Activated CD4-positive, alpha-beta T cell treated with anti-CD3 and anti-CD28 coated beads, Interleukin-2, amount 10 ng/mL, durations not matched to agents 24 days and 14 days (primary cell): ENCODE data around the gene TOMM22. TPM values are rescaled to one million over a fixed set of nuclear protein-coding genes. Genes with fewer than 3 reads are reported as not detected.

Source experiments
- DNase-seq: peaks from one replicate; pipeline ENCODE4 v3.0.0; 2022
- H3K27ac Mint-ChIP-seq: one replicate; pipeline ENCODE4 v1.8.0; 2022; ENCODE audit warnings: mild to moderate bottlenecking, mixed read lengths
- H3K27me3 Mint-ChIP-seq: one replicate; pipeline ENCODE4 v1.8.0; 2022; ENCODE audit warnings: mixed read lengths
- H3K36me3 Mint-ChIP-seq: one replicate; pipeline ENCODE4 v1.8.0; 2022; ENCODE audit warnings: low read depth, mild to moderate bottlenecking, mixed read lengths
- H3K4me1 Mint-ChIP-seq: one replicate; pipeline ENCODE4 v1.8.0; 2021; ENCODE audit warnings: mixed read lengths
- H3K4me3 Mint-ChIP-seq: one replicate; pipeline ENCODE4 v1.8.0; 2022; ENCODE audit warnings: mild to moderate bottlenecking, moderate library complexity, mixed read lengths
- H3K9me3 Mint-ChIP-seq: one replicate; pipeline ENCODE4 v1.8.0; 2021; ENCODE audit warnings: mixed read lengths
- intact Hi-C: fragments of 100-400 bp; cut with micrococcal nuclease; formaldehyde crosslinking; loops from one replicate; pipeline ENCODE4 v1.15.1; 2023
- total RNA-seq: library from RNA; stranded (reverse); gene quantifications from 2 replicates; pipeline ENCODE4 v1.2.3, GENCODE V29; 2022

TOMM22 gene
- total RNA-seq, 1 donor from 2014 or later, result 169 TPM

- H3K36me3 Mint-ChIP-seq, result peaks cover 75% of the 10 kb centered on the region
These were observed 46.0 kb downstream of the TOMM22 start for GRCh38 chr22:38727530-38728451.

GRCh38 chr22:38728871-38729796 is 47.4 kb downstream of the TOMM22 start:
- Mint-ChIP-seq H3K27me3 (no peaks in the 10 kb centered on the region), H3K9me3 (no peaks in the 10 kb centered on the region), H3K36me3 (peaks cover 73% of the 10 kb centered on the region), H3K27ac (peak overlapping the region; percentile 48), H3K4me3 (no peak overlapping the region), H3K4me1 (peaks cover 12% of the 10 kb centered on the region)
- intact Hi-C loops, result no loop called here
- DNase-seq, result no peak

More at GRCh38 chr22:38727530-38728451, 46.0 kb downstream of the TOMM22 start:
- H3K4me3 Mint-ChIP-seq, result no peak overlapping the region
- peaks cover 4% of the 10 kb centered on the region for H3K4me1 Mint-ChIP-seq
- no peak overlapping the region for H3K27ac Mint-ChIP-seq
- no peak for DNase-seq
- H3K9me3 Mint-ChIP-seq, result no peaks in the 10 kb centered on the region
- intact Hi-C loops, result no loop called here
- no peaks in the 10 kb centered on the region for H3K27me3 Mint-ChIP-seq

GRCh38 chr22:38729946-38730345 is 48.2 kb downstream of the TOMM22 start:
- peaks cover 72% of the 10 kb centered on the region for H3K36me3 Mint-ChIP-seq
- peak overlapping the region; percentile 59 for H3K27ac Mint-ChIP-seq
- H3K27me3 Mint-ChIP-seq, result no peaks in the 10 kb centered on the region
- no peak for DNase-seq
- peaks cover 17% of the 10 kb centered on the region for H3K4me1 Mint-ChIP-seq
- intact Hi-C loops, result no loop called here
- H3K4me3 Mint-ChIP-seq, result no peak overlapping the region
- H3K9me3 Mint-ChIP-seq, result no peaks in the 10 kb centered on the region

- Mint-ChIP-seq H3K9me3 (no peaks in the 10 kb centered on the region), H3K4me1 (peaks cover 18% of the 10 kb centered on the region)
These were observed 48.7 kb downstream of the TOMM22 start for GRCh38 chr22:38730411-38730871.

GRCh38 chr22:38731703-38732161 is 50.0 kb downstream of the TOMM22 start:
- Mint-ChIP-seq H3K27me3 (no peaks in the 10 kb centered on the region), H3K9me3 (no peaks in the 10 kb centered on the region), H3K36me3 (peaks cover 65% of the 10 kb centered on the region), H3K4me3 (no peak overlapping the region), H3K4me1 (peaks cover 23% of the 10 kb centered on the region), H3K27ac (peak overlapping the region; percentile 48)
- intact Hi-C loops, result no loop called here
- no peak for DNase-seq

More at GRCh38 chr22:38730411-38730871, 48.7 kb downstream of the TOMM22 start:
- peak overlapping the region; percentile 59 for H3K27ac Mint-ChIP-seq
- no peaks in the 10 kb centered on the region for H3K27me3 Mint-ChIP-seq
- intact Hi-C loops, result no loop called here
- no peak for DNase-seq
- no peak overlapping the region for H3K4me3 Mint-ChIP-seq
- peaks cover 72% of the 10 kb centered on the region for H3K36me3 Mint-ChIP-seq

GRCh38 chr22:38732251-38732815 is 50.6 kb downstream of the TOMM22 start:
- Mint-ChIP-seq H3K27ac (peak overlapping the region; percentile 48), H3K4me1 (peaks cover 26% of the 10 kb centered on the region), H3K9me3 (no peaks in the 10 kb centered on the region), H3K4me3 (no peak overlapping the region), H3K27me3 (no peaks in the 10 kb centered on the region), H3K36me3 (peaks cover 65% of the 10 kb centered on the region)
- intact Hi-C loops, result no loop called here
- DNase-seq, result no peak

GRCh38 chr22:38733329-38733723 is 51.6 kb downstream of the TOMM22 start:
- no peak overlapping the region for H3K4me3 Mint-ChIP-seq
- DNase-seq, result peak; percentile 85
- no peaks in the 10 kb centered on the region for H3K27me3 Mint-ChIP-seq
- H3K9me3 Mint-ChIP-seq, result no peaks in the 10 kb centered on the region
- intact Hi-C loops, result no loop called here
- H3K27ac Mint-ChIP-seq, result peak overlapping the region; percentile 56
- H3K36me3 Mint-ChIP-seq, result peaks cover 69% of the 10 kb centered on the region
- H3K4me1 Mint-ChIP-seq, result peaks cover 34% of the 10 kb centered on the region

- Mint-ChIP-seq H3K36me3 (peaks cover 70% of the 10 kb centered on the region), H3K27ac (peak overlapping the region; percentile 56), H3K27me3 (no peaks in the 10 kb centered on the region), H3K4me1 (peaks cover 35% of the 10 kb centered on the region), H3K9me3 (no peaks in the 10 kb centered on the region), H3K4me3 (no peak overlapping the region)
- DNase-seq, result no peak
- intact Hi-C loops, result no loop called here
These were observed 52.1 kb downstream of the TOMM22 start for GRCh38 chr22:38733724-38734381.

GRCh38 chr22:38734421-38735100 is 52.8 kb downstream of the TOMM22 start:
- H3K36me3 Mint-ChIP-seq, result peaks cover 70% of the 10 kb centered on the region
- no peak for DNase-seq
- intact Hi-C loops, result no loop called here
- H3K27ac Mint-ChIP-seq, result peak overlapping the region; percentile 49
- peaks cover 35% of the 10 kb centered on the region for H3K4me1 Mint-ChIP-seq
- H3K4me3 Mint-ChIP-seq, result no peak overlapping the region
- no peaks in the 10 kb centered on the region for H3K27me3 Mint-ChIP-seq
- H3K9me3 Mint-ChIP-seq, result no peaks in the 10 kb centered on the region

Other genes with a start within 250 kb of the TOMM22 start
- not detected in 2 replicates for gene KCNJ4, start 226.8 kb upstream of the TOMM22 start, total RNA-seq
- gene KDELR3, start 213.9 kb upstream of the TOMM22 start, total RNA-seq, result 1.1 and 1.3 TPM in 2 replicates
- gene DDX17, start 175.6 kb upstream of the TOMM22 start, total RNA-seq, result 373 and 374 TPM in 2 replicates
- 14.2 and 14.3 TPM in 2 replicates for gene DMC1, start 111.8 kb upstream of the TOMM22 start, total RNA-seq
- gene FAM227A, start 25.6 kb upstream of the TOMM22 start, total RNA-seq, result 0.30 and 0.71 TPM in 2 replicates
- gene CBY1, start 25.3 kb upstream of the TOMM22 start, total RNA-seq, result 8.4 and 13.3 TPM in 2 replicates
- gene JOSD1, start 19.0 kb downstream of the TOMM22 start, total RNA-seq, result 90.4 and 93.8 TPM in 2 replicates
- 102 and 103 TPM in 2 replicates for gene GTPBP1, start 24.0 kb downstream of the TOMM22 start, total RNA-seq
- gene SUN2, start 74.0 kb downstream of the TOMM22 start, total RNA-seq, result 124 and 128 TPM in 2 replicates
- gene DNAL4, start 112.2 kb downstream of the TOMM22 start, total RNA-seq, result 5.5 and 6.3 TPM in 2 replicates
- 0.98 and 1.0 TPM in 2 replicates for gene NPTXR, start 162.1 kb downstream of the TOMM22 start, total RNA-seq
- 178 and 180 TPM in 2 replicates for gene CBX6, start 190.3 kb downstream of the TOMM22 start, total RNA-seq